Spleen (tissue), 7 donors: ENCODE data around the gene JPH4.

Source experiments
- CTCF ChIP-seq, 11 experiments: fragments of 200-600 bp in 7 of 11; fragments of 450-650 bp in 4 of 11; sonication (generic) in 4 of 11; IDR thresholded peaks in 8 of 11; conservative IDR thresholded peaks in 3 of 11; 1 replicate in 7 of 11; 2 replicates in 4 of 11; pipeline versions ENCODE4 v1.4.0 to v1.8.0; 2016 to 2021; ENCODE audit warnings: antibody characterized with exemption in 11 of 11, inconsistent platforms in 4 of 11, mild to moderate bottlenecking in 1 of 11
- POLR2A ChIP-seq, 3 donors: fragments of 450-650 bp; IDR thresholded peaks; one replicate each; pipeline ENCODE4 v1.5.1; 2017; ENCODE audit warnings: antibody characterized with exemption in 3 of 3, mild to moderate bottlenecking in 1 of 3
- POLR2AphosphoS5 ChIP-seq, 3 donors: sonication (generic); formaldehyde crosslinking; IDR thresholded peaks; one replicate each; pipeline ENCODE4 v1.5.1; 2017; ENCODE audit warnings: antibody characterized with exemption in 3 of 3
- donor health status: DM: no; HTN: no; CAD: no; lungs with moderate emphysema.
- donor health status: DM: no; HTN: no; CAD: no.
- donor health status: DM: no; HTN: no; CAD: no.

GRCh38 chr14:23605931-23606585 is 27.5 kb upstream of the JPH4 start:
- TF ChIP-seq CTCF (IDR thresholded peaks at IDR 0.05 in 8 of 11, conservative IDR thresholded peaks at IDR 0.05 in 3 of 11) (no peak), POLR2AphosphoS5 (IDR thresholded peaks at IDR 0.05) (no peak), POLR2A (IDR thresholded peaks at IDR 0.05) (no peak)
